ENCODE data around the gene WDR93.

WDR93 gene

DNA sequence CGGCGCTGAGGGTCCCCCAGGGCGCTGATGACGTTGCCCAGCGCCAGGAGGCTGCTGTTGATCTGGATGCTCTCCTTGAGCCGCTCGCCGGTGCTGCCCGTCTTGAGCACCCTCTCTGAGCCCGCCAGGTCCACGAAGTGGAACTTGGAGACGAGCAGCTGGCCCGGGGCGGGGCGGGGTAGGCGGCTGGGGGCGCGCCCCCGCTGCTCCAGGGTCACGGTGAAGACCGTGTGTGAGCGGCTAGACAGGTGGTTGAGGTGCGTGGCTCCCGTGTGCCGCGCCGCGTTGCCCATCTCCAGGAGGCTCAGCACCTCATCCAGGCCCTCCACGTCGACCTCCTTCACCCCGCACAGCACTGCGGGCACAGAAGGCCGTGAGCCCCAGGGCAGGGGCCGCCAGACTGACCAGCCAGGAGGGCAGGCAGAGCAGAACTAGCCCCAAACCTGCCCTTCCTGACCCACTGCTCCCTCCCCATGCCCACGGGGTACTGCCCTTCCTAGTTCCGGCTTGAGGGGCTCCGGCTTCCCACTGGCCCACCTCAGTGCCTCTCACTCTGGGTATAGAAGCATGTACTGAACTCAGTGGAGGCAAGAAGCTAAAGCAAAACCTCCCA lies 41.5 kb upstream of the WDR93 start (continued):
- TF ChIP-seq, protein P1, sequence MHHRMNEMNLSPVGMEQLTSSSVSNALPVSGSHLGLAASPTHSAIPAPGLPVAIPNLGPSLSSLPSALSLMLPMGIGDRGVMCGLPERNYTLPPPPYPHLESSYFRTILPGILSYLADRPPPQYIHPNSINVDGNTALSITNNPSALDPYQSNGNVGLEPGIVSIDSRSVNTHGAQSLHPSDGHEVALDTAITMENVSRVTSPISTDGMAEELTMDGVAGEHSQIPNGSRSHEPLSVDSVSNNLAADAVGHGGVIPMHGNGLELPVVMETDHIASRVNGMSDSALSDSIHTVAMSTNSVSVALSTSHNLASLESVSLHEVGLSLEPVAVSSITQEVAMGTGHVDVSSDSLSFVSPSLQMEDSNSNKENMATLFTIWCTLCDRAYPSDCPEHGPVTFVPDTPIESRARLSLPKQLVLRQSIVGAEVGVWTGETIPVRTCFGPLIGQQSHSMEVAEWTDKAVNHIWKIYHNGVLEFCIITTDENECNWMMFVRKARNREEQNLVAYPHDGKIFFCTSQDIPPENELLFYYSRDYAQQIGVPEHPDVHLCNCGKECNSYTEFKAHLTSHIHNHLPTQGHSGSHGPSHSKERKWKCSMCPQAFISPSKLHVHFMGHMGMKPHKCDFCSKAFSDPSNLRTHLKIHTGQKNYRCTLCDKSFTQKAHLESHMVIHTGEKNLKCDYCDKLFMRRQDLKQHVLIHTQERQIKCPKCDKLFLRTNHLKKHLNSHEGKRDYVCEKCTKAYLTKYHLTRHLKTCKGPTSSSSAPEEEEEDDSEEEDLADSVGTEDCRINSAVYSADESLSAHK (tag by site-specific recombination; IDR thresholded peaks at IDR 0.05) = no peak
- TF ChIP-seq, protein P2, sequence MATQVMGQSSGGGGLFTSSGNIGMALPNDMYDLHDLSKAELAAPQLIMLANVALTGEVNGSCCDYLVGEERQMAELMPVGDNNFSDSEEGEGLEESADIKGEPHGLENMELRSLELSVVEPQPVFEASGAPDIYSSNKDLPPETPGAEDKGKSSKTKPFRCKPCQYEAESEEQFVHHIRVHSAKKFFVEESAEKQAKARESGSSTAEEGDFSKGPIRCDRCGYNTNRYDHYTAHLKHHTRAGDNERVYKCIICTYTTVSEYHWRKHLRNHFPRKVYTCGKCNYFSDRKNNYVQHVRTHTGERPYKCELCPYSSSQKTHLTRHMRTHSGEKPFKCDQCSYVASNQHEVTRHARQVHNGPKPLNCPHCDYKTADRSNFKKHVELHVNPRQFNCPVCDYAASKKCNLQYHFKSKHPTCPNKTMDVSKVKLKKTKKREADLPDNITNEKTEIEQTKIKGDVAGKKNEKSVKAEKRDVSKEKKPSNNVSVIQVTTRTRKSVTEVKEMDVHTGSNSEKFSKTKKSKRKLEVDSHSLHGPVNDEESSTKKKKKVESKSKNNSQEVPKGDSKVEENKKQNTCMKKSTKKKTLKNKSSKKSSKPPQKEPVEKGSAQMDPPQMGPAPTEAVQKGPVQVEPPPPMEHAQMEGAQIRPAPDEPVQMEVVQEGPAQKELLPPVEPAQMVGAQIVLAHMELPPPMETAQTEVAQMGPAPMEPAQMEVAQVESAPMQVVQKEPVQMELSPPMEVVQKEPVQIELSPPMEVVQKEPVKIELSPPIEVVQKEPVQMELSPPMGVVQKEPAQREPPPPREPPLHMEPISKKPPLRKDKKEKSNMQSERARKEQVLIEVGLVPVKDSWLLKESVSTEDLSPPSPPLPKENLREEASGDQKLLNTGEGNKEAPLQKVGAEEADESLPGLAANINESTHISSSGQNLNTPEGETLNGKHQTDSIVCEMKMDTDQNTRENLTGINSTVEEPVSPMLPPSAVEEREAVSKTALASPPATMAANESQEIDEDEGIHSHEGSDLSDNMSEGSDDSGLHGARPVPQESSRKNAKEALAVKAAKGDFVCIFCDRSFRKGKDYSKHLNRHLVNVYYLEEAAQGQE (tag by site-specific recombination; IDR thresholded peaks at IDR 0.05) = no peak
- no peak for TF ChIP-seq SP2 (tag by site-specific recombination; IDR thresholded peaks at IDR 0.05)
- TF ChIP-seq PRDM1 (tag by site-specific recombination; IDR thresholded peaks at IDR 0.05) = no peak
- no peak for TF ChIP-seq ZNF202 (tag by site-specific recombination; IDR thresholded peaks at IDR 0.05; ENCODE audit: borderline replicate concordance)
- no peak for TF ChIP-seq ZNF623 (tag by site-specific recombination; IDR thresholded peaks at IDR 0.05)
- TF ChIP-seq KLF1 (tag by site-specific recombination; IDR thresholded peaks at IDR 0.05) = no peak

DNA sequence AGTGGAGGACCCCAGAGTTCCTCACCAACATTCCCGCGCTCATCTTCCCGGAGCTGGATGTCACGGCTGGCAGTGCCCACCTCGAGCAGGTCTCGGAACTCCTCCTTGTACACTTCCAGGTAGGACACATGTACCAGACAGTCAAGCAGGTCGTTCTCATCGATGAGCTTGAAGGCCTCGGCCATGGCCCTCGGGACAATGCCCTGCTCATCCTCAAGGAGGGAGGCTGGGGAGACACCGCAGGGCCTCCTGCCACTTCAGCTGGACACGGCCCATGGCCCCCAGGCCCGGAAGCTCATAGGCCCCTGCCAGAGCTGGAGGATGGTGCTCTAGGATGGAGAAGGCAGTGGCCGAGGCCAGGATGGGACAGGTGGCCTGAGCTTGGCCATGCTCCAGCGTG lies 40.9 kb upstream of the WDR93 start:
- POLR2A ChIA-PET = no interaction called here
- CTCF ChIA-PET = interaction anchor here (0.6 to 1.0 kb wide), 3 partner anchors 9 to 98 kb away, joined by 3 read pairs; no protein-coding TSS in a partner anchor
- TF ChIP-seq ZNF747 (tag by site-specific recombination; IDR thresholded peaks at IDR 0.05) (no peak), ZNF292 (tag by site-specific recombination; IDR thresholded peaks at IDR 0.05; ENCODE audit: borderline replicate concordance, low read depth) (no peak), ZIC2 (tag by site-specific recombination; IDR thresholded peaks at IDR 0.05) (no peak), ZFP3 (tag by site-specific recombination; IDR thresholded peaks at IDR 0.05; ENCODE audit: low read depth) (no peak)
- TF ChIP-seq, protein P3, sequence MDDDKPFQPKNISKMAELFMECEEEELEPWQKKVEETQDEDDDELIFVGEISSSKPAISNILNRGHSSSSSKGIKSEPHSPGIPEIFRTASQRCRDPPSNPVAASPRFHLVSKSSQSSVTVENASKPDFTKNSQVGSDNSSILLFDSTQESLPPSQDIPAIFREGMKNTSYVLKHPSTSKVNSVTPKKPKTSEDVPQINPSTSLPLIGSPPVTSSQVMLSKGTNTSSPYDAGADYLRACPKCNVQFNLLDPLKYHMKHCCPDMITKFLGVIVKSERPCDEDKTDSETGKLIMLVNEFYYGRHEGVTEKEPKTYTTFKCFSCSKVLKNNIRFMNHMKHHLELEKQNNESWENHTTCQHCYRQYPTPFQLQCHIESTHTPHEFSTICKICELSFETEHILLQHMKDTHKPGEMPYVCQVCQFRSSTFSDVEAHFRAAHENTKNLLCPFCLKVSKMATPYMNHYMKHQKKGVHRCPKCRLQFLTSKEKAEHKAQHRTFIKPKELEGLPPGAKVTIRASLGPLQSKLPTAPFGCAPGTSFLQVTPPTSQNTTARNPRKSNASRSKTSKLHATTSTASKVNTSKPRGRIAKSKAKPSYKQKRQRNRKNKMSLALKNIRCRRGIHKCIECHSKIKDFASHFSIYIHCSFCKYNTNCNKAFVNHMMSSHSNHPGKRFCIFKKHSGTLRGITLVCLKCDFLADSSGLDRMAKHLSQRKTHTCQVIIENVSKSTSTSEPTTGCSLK (tag by site-specific recombination; IDR thresholded peaks at IDR 0.05) = no peak
- TF ChIP-seq, protein P4, sequence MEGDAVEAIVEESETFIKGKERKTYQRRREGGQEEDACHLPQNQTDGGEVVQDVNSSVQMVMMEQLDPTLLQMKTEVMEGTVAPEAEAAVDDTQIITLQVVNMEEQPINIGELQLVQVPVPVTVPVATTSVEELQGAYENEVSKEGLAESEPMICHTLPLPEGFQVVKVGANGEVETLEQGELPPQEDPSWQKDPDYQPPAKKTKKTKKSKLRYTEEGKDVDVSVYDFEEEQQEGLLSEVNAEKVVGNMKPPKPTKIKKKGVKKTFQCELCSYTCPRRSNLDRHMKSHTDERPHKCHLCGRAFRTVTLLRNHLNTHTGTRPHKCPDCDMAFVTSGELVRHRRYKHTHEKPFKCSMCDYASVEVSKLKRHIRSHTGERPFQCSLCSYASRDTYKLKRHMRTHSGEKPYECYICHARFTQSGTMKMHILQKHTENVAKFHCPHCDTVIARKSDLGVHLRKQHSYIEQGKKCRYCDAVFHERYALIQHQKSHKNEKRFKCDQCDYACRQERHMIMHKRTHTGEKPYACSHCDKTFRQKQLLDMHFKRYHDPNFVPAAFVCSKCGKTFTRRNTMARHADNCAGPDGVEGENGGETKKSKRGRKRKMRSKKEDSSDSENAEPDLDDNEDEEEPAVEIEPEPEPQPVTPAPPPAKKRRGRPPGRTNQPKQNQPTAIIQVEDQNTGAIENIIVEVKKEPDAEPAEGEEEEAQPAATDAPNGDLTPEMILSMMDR (tag by site-specific recombination; IDR thresholded peaks at IDR 0.05) = no peak
- TF ChIP-seq, protein P5, sequence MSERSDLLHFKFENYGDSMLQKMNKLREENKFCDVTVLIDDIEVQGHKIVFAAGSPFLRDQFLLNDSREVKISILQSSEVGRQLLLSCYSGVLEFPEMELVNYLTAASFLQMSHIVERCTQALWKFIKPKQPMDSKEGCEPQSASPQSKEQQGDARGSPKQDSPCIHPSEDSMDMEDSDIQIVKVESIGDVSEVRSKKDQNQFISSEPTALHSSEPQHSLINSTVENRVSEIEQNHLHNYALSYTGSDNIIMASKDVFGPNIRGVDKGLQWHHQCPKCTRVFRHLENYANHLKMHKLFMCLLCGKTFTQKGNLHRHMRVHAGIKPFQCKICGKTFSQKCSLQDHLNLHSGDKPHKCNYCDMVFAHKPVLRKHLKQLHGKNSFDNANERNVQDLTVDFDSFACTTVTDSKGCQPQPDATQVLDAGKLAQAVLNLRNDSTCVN (tag by site-specific recombination; optimal IDR thresholded peaks at IDR 0.05) = no peak
- TF ChIP-seq, protein P6, sequence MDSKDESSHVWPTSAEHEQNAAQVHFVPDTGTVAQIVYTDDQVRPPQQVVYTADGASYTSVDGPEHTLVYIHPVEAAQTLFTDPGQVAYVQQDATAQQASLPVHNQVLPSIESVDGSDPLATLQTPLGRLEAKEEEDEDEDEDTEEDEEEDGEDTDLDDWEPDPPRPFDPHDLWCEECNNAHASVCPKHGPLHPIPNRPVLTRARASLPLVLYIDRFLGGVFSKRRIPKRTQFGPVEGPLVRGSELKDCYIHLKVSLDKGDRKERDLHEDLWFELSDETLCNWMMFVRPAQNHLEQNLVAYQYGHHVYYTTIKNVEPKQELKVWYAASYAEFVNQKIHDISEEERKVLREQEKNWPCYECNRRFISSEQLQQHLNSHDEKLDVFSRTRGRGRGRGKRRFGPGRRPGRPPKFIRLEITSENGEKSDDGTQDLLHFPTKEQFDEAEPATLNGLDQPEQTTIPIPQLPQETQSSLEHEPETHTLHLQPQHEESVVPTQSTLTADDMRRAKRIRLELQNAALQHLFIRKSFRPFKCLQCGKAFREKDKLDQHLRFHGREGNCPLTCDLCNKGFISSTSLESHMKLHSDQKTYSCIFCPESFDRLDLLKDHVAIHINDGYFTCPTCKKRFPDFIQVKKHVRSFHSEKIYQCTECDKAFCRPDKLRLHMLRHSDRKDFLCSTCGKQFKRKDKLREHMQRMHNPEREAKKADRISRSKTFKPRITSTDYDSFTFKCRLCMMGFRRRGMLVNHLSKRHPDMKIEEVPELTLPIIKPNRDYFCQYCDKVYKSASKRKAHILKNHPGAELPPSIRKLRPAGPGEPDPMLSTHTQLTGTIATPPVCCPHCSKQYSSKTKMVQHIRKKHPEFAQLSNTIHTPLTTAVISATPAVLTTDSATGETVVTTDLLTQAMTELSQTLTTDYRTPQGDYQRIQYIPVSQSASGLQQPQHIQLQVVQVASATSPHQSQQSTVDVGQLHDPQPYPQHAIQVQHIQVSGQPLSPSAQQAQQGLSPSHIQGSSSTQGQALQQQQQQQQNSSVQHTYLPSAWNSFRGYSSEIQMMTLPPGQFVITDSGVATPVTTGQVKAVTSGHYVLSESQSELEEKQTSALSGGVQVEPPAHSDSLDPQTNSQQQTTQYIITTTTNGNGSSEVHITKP (tag by site-specific recombination; IDR thresholded peaks at IDR 0.05) = no peak
- TF ChIP-seq, protein P7, sequence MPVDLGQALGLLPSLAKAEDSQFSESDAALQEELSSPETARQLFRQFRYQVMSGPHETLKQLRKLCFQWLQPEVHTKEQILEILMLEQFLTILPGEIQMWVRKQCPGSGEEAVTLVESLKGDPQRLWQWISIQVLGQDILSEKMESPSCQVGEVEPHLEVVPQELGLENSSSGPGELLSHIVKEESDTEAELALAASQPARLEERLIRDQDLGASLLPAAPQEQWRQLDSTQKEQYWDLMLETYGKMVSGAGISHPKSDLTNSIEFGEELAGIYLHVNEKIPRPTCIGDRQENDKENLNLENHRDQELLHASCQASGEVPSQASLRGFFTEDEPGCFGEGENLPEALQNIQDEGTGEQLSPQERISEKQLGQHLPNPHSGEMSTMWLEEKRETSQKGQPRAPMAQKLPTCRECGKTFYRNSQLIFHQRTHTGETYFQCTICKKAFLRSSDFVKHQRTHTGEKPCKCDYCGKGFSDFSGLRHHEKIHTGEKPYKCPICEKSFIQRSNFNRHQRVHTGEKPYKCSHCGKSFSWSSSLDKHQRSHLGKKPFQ (tag by site-specific recombination; IDR thresholded peaks at IDR 0.05) = no peak

More for the DNA sequence above, 40.9 kb upstream of the WDR93 start:
- Histone ChIP-seq H3K27ac (ENCODE audit: extremely low read depth, low read depth, low read length) (no peak overlapping the region), H3K9me3 (ENCODE audit: control insufficient read depth, insufficient read depth, low read depth, low read length) (no peaks in the 10 kb centered on the region), H3K4me3 (ENCODE audit: low read depth, low read length) (no peak overlapping the region), H3K4me1 (ENCODE audit: control insufficient read depth, insufficient read depth, low read length) (peaks cover 5% of the 10 kb centered on the region; the same call in 1 of the 2 replicates), H3K36me3 (ENCODE audit: control insufficient read depth in 2 of 2, insufficient read depth in 1 of 2, low read length in 2 of 2) (peaks cover 14 to 73% of the 10 kb centered on the region in 2 experiments; a peak in 2 of 3 replicates)
